Esophagus muscularis mucosa (tissue), 4 donors: ENCODE measurements around the gene C11orf71. TPM values are rescaled to one million over a fixed set of nuclear protein-coding genes. Genes with fewer than 3 reads are reported as not detected.

ENCODE experiments used
- DNase-seq: peaks from one replicate; pipeline ENCODE4 v3.0.0-alpha.2; 2017; ENCODE audit errors: extremely low spot score
- H3K27ac ChIP-seq, 4 donors: fragments of 200-600 bp; sonication (generic); replicated peaks in 1 of 4; 1 replicate in 3 of 4; 2 replicates in 1 of 4; pipeline ENCODE4 v1.5.1; 2016 to 2019; ENCODE audit warnings: mild to moderate bottlenecking in 1 of 4
- H3K27me3 ChIP-seq, 4 donors: fragments of 200-600 bp; sonication (generic); one replicate each; pipeline versions ENCODE4 v1.5.1 to v1.6.0; 2016 to 2019
- H3K36me3 ChIP-seq, 4 donors: fragments of 200-600 bp; sonication (generic); one replicate each; pipeline ENCODE4 v1.5.1; 2016 to 2019
- H3K4me1 ChIP-seq, 4 donors: fragments of 200-600 bp; sonication (generic); one replicate each; pipeline ENCODE4 v1.5.1; 2016 to 2019
- H3K4me3 ChIP-seq, 4 donors: fragments of 200-600 bp; sonication (generic); 1 replicate in 2 of 4; 2 replicates in 2 of 4; pipeline ENCODE4 v1.5.1; 2016 to 2019; ENCODE audit warnings: mild to moderate bottlenecking in 4 of 4, moderate library complexity in 1 of 4
- H3K9me3 ChIP-seq, 4 donors: fragments of 200-600 bp; sonication (generic); 1 replicate in 3 of 4; 2 replicates in 1 of 4; pipeline ENCODE4 v1.5.1; 2016 to 2019
- CTCF ChIP-seq, 3 experiments: fragments of 200-600 bp in 2 of 3; fragments of 450-650 bp in 1 of 3; sonication (generic) in 2 of 3; IDR thresholded peaks; one replicate each; pipeline ENCODE4 v1.5.1; 2017 to 2019; ENCODE audit warnings: antibody characterized with exemption in 3 of 3, mild to moderate bottlenecking in 2 of 3, moderate library complexity in 1 of 3
- EP300 ChIP-seq: sonication (generic); formaldehyde crosslinking; IDR thresholded peaks from one replicate; pipeline ENCODE4 v1.6.1; 2017; ENCODE audit warnings: antibody characterized with exemption
- POLR2A ChIP-seq: fragments of 450-650 bp; IDR thresholded peaks from one replicate; pipeline ENCODE4 v1.6.1; 2017; ENCODE audit warnings: antibody characterized with exemption, moderate library complexity, mild to moderate bottlenecking, low read depth
- POLR2AphosphoS5 ChIP-seq, 2 donors: sonication (generic); formaldehyde crosslinking; IDR thresholded peaks; one replicate each; pipeline ENCODE4 v1.6.1; 2017; ENCODE audit warnings: antibody characterized with exemption in 2 of 2
- WGBS: methylation state at CpG from one replicate; pipeline ENCODE4 v1.1.5; 2018; 5-methylcytosine and 5-hydroxymethylcytosine counted together
- intact Hi-C: fragments of 100-400 bp; cut with DNase I; formaldehyde crosslinking; loops from one replicate; pipeline ENCODE4 v1.15.1; 2023
- total RNA-seq, 4 donors: library from RNA; depleted of rRNA; stranded (reverse); fragments of >200 nt; gene quantifications; one replicate each; pipeline versions ENCODE4 v1.1.0 to v1.2.1, GENCODE V29; 2016

C11orf71 gene
- 1 to 10 TPM; 5.0 to 6.2 (median 5.6) TPM for total RNA-seq

GRCh38 chr11:114400216-114400914 is at the start of gene C11orf71, which contains the start of gene RBM7:
C11orf71 (minus strand) TSS chr11:114400511; CDS start chr11:114400331, 180 bp downstream.
RBM7 (plus strand) TSS chr11:114400666; CDS start chr11:114400672, 6 bp downstream.
- H3K27me3 ChIP-seq, result no peaks in the 10 kb centered on the region
- 0% methylated on average over 48 of the region's 65 CpGs for WGBS
- DNase-seq, result peak; percentile 99
- H3K36me3 ChIP-seq, result peaks cover 0 to 5% (median 2%) of the 10 kb centered on the region in 4 donors
- no peaks in the 10 kb centered on the region for H3K9me3 ChIP-seq
- intact Hi-C loops, result loop anchor here (2.0 to 5.0 kb wide), 2 partner anchors 38 to 53 kb away; partner anchors contain the start of gene REXO2
- peak within 1 kb of the TSS; percentile 73 to 88 (median 78) for H3K4me3 ChIP-seq
- peaks cover 41 to 67% (median 60%) of the 10 kb centered on the region in 4 donors for H3K4me1 ChIP-seq
- TF ChIP-seq CTCF (IDR thresholded peaks at IDR 0.05), result peak in 1 of 3 experiments; percentile 17
- TF ChIP-seq POLR2A, result peak; percentile 76
- no peak for TF ChIP-seq EP300
- peak; percentile 98 to 99 for TF ChIP-seq POLR2AphosphoS5 (IDR thresholded peaks at IDR 0.05)
- H3K27ac ChIP-seq, result peak within 1 kb of the TSS; percentile 95 to 98 (median 98)

- peaks cover 18 to 61% (median 36%) of the 10 kb centered on the region in 4 donors for H3K36me3 ChIP-seq
- H3K4me1 ChIP-seq, result peaks cover 9 to 20% (median 17%) of the 10 kb centered on the region in 4 donors
- no peaks in the 10 kb centered on the region for H3K27me3 ChIP-seq
- TF ChIP-seq POLR2AphosphoS5 (IDR thresholded peaks at IDR 0.05), result no peak
- no peak for TF ChIP-seq EP300
- no peak overlapping the region for H3K27ac ChIP-seq
- DNase-seq, result no peak
- H3K9me3 ChIP-seq, result no peaks in the 10 kb centered on the region
- H3K4me3 ChIP-seq, result no peak overlapping the region
- intact Hi-C loops, result no loop called here
- WGBS, result 94% methylated on average over 6 of the region's 6 CpGs
These were observed 49.5 kb upstream of the C11orf71 start for GRCh38 chr11:114449845-114450244.

DNA sequence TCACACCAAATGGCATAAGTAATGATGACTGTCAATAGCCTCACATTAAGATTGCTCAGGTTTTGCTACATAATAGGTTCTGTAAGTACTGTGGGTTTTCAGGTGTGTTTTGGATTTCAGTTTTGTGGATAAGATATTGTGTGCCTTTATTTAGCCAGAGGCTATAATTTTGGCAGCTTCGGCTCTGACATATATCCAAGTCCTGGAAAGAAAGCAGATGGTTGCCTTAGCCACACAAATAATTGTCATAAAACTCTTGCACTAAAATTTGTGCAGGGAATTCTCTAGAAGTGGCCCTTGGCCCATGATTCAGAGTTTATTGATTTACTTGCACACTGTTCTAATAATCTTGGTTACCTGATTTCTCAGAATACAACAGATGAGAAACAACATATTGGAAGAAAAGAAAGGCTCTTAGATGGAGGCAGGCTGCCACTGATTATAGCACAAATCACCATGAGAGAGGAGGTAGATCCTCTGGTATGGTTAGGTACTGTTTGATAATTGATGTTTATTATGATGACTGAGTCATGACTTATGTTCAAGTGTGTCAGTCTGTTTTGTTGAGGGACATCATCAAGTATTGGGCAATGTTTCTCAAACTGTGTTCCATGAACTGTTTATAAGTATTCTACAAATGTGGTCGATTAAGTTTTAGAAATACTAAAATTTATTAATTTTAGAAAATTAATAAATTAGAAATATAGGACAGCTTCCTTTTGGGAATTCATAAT is 48.6 kb upstream of the C11orf71 start:
- Histone ChIP-seq H3K9me3 (no peaks in the 10 kb centered on the region), H3K4me3 (no peak overlapping the region), H3K36me3 (peaks cover 23 to 63% (median 40%) of the 10 kb centered on the region in 4 donors), H3K27me3 (no peaks in the 10 kb centered on the region), H3K4me1 (peaks cover 9 to 20% (median 17%) of the 10 kb centered on the region in 4 donors), H3K27ac (peak overlapping the region in 1 of 4 donors; percentile 1)
- no peak for DNase-seq
- TF ChIP-seq POLR2A, result no peak
- TF ChIP-seq CTCF (IDR thresholded peaks at IDR 0.05), result no peak
- intact Hi-C loops, result no loop called here
- 90% methylated on average over 2 of the region's 2 CpGs for WGBS

DNA sequence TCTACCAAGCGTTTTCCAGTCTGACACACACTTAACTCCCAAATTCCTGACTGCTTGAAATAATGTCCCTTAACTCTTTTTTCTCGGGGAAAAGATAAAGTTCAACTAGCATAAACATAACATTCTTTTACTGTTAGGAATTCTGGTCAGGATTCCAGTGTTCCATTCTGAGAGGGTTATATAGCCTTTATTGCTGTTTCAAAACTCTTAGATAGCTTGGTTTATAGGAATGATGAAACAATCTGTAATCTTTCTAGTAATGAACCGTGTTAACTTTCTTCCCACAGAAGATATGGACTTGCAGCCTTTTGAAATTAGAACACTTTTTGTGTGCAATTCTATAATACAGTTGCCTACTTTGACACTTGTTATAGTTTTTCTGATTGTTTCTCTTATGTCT is 47.6 kb upstream of the C11orf71 start:
- DNase-seq, result no peak
- intact Hi-C loops, result no loop called here
- TF ChIP-seq EP300 (no peak), POLR2AphosphoS5 (IDR thresholded peaks at IDR 0.05) (no peak), CTCF (IDR thresholded peaks at IDR 0.05) (no peak), POLR2A (no peak)
- WGBS, result 64% methylated on average over 3 of the region's 3 CpGs
- Histone ChIP-seq H3K27ac (no peak overlapping the region), H3K27me3 (no peaks in the 10 kb centered on the region), H3K9me3 (no peaks in the 10 kb centered on the region), H3K4me1 (peaks cover 9 to 24% (median 17%) of the 10 kb centered on the region in 4 donors), H3K36me3 (peaks cover 25 to 57% (median 34%) of the 10 kb centered on the region in 4 donors), H3K4me3 (no peak overlapping the region)

DNA sequence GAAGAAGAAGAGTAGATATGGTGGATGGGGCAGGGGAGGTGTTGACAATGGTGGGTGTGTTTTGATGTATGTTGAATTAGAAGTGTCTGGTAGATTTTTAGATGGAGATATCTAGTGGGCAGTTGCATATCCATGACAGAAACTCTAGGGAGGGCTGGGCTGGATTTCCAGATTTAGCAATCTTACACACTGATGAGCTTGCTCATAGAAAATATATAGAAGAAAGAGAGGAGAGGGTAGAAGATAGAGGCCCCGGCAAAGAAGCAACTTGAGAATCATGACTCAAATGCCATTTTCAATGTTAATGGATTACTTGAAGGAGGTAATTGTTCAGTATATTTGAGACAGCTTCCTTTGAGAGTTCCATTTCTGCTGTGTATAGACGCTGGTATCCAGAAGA is 47.1 kb upstream of the C11orf71 start:
- Histone ChIP-seq H3K36me3 (peaks cover 25 to 52% (median 33%) of the 10 kb centered on the region in 4 donors), H3K4me1 (peaks cover 9 to 24% (median 17%) of the 10 kb centered on the region in 4 donors), H3K9me3 (no peaks in the 10 kb centered on the region), H3K27me3 (no peaks in the 10 kb centered on the region), H3K4me3 (no peak overlapping the region), H3K27ac (no peak overlapping the region)
- intact Hi-C loops, result no loop called here
- no peak for DNase-seq
- WGBS, result 94% methylated on average over 2 of the region's 2 CpGs
- TF ChIP-seq CTCF (IDR thresholded peaks at IDR 0.05) (no peak), EP300 (no peak), POLR2A (no peak), POLR2AphosphoS5 (IDR thresholded peaks at IDR 0.05) (no peak)
